OCI-LY1 (cell line): ENCODE measurements around the gene MYLK3.

Source experiments
- EZH2 ChIP-seq: fragments of 200-600 bp; sonication (generic), shearing (Covaris generic); IDR thresholded peaks from 2 replicates; pipeline ENCODE4 v1.8.0; 2017; ENCODE audit warnings: borderline replicate concordance, mixed run types, mild to moderate bottlenecking, antibody characterized with exemption, low read length, moderate library complexity, mixed read lengths
- TF ChIP-seq, protein P1 (sequence below): fragments of 200-600 bp; sonication (generic), shearing (Covaris generic); IDR thresholded peaks from 2 replicates; pipeline ENCODE4 v1.5.1; 2017; ENCODE audit warnings: mild to moderate bottlenecking, antibody characterized with exemption, low read length, moderate library complexity, mixed read lengths

DNA sequence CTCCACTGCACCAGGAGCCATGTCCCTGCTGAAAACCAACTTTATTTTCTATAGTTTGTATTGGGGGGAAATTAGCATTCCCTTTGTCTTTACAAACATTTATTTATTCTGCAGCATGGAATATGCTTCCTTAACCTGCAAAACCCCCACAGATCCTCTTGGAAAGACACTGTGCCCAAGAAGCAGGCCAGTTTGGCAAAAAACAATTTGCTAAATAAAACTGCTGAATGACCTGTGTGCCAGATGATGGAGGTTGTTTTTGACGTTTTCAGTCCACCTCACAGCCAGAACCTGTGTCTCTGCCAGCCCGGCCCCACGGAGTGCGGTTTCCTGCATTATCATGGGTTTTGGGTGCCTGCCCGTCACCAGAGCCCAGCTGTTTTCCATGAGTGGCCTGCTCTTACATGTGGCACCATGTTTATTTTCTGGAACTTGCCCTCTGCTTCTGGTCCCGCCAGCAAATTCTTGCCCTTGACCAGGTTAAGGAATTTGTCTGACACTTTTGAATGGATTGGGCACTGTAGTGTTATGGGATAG, 32.3 kb downstream of the MYLK3 start:
- TF ChIP-seq, protein P1, sequence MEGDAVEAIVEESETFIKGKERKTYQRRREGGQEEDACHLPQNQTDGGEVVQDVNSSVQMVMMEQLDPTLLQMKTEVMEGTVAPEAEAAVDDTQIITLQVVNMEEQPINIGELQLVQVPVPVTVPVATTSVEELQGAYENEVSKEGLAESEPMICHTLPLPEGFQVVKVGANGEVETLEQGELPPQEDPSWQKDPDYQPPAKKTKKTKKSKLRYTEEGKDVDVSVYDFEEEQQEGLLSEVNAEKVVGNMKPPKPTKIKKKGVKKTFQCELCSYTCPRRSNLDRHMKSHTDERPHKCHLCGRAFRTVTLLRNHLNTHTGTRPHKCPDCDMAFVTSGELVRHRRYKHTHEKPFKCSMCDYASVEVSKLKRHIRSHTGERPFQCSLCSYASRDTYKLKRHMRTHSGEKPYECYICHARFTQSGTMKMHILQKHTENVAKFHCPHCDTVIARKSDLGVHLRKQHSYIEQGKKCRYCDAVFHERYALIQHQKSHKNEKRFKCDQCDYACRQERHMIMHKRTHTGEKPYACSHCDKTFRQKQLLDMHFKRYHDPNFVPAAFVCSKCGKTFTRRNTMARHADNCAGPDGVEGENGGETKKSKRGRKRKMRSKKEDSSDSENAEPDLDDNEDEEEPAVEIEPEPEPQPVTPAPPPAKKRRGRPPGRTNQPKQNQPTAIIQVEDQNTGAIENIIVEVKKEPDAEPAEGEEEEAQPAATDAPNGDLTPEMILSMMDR = no peak
- no peak for TF ChIP-seq EZH2
